GM19467 (cell line): ENCODE results near the gene BCL2L1.
"Not testable (repeated sequence)": the region's sequence is repeated elsewhere in the genome, so short reads cannot be mapped to it uniquely, and the experiment has no call there.

Experiments
- ATAC-seq: cut with Tn5 transposase; IDR thresholded peaks from one replicate; pipeline ENCODE4 v1.9.1; 2021; ENCODE audit warnings: mild to moderate bottlenecking, moderate library complexity; ENCODE audit not compliant: unreplicated experiment

Gene BCL2L1

DNA sequence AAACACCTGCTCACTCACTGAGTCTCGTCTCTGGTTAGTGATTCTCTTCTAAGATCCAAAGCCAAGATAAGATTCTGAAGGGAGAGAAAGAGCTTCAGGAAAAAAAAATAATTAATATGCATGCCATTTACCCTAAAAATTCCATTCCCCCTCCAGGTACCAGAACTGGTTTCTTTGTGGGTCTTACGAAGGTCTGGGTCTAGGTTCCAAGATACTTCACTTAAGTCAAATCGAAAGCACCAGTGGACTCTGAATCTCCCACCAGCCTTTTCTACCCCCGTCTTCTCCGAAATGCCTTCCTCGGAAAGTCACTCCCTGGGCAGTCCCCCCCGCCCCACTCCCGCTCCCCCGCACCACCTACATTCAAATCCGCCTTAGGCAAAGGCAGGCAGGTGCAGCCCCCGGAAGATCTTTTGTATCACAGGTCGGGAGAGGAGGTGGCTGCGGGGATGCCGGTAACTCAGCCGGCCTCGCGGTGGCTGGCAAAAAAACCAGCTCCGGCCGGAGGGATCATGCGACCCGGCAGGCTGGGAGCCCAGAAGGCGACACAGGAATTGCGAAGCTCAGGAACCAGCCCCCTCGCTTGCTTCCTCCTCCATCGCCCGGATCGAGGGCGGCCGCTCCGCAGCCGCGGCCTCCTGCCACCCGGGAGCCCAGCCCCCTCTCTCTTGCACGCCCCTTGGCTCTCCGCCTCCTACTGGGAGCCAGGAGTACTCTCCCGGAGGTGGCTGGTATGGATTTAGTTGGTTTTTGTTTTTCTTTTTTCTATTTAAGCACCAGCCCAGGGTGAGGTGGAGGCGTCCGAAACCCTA lies at the start of gene BCL2L1:
Gene BCL2L1 (minus strand): TSS at position 612 of the 812 bp plus-strand sequence. CDS start 650 bp downstream, outside the sequence.
- ATAC-seq, result no peak

DNA sequence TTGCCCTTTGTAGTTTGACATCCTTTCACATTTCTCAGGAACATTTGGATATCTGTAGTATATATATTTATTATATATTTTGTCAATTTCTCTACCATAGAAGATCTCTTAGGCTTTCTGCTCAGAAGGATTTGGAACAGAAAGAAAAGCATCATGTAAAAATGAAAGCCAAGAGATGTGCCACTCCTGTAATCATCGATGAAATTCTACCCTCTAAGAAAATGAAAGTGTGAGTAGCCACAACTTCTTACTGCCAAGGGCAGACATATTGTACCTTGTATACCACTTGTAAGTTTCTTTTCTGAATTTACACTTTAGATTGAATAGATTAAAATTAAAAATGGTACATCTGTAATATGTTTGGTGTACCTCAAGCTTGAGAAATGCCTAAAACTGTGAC lies 47.6 kb upstream of the BCL2L1 start:
- ATAC-seq, result no peak

DNA sequence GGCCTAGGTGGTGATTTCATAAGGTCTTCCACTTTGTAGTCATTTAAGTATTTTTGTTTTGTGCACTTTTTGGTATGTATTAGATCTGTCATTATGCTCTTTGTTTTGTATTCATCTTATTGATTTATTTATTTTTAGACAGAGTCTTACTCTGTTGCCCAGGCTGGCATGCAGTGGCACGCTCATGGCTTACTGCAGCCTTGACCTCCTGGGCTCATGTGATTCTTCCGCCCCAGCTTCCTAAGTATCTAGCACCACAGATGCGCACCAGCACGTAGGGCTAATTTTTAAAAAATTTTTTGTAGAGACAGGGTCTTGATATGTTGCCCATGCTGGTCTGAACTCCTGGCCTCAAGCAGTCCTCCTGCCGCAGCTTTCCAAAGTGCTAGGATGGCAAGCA lies 47.0 kb upstream of the BCL2L1 start:
- no peak for ATAC-seq

DNA sequence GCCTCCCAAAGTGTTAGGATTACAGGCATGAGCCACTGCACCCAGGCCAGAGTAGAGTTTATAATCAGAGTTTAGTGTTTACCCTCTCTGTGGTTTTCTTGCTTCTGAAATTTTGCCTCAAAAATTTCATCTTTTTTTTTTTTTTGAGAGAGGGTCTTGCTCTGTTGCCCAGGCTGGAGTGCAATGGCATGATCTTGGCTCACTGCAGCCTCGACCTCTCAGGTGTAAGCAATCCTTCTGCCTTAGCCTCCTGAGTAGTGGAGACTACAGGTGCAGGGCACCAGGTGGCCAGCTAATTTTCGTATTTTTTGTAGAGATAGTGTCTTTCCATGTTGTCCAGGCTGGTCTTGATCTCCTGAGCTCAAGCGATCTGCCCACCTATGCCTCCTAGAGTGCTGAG lies 45.1 kb upstream of the BCL2L1 start:
- no peak for ATAC-seq

DNA sequence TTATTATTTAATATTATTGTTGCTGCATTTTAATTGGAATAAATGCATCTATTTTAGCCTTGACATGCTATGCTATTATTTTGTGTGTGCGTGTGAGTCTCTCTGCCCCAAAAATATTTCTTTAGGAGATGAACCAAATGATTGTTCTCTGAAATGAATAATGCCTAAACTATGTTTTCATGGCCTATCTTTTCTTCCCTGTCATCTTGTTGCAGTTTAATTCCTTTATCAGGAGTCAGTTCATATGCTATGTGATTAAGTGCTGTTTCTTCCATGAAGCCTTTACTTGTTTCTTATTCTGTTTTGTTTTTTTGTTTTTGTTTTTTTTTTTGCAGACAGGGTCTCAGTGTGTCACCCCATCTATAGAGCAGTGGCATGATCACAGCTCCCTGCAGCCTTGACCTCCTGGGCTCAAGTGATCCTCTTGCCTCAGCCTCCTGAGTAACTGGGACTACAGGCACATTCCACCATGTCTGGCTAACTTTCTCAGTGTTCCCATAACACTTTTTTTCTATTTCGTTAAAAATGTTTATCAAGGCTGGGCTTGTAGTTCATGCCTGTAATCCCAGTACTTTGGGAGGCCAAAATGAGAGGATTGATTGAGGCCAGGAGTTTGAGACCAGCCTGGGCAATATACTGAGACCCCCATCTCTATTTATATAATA lies 42.1 kb upstream of the BCL2L1 start:
- ATAC-seq, result no peak

DNA sequence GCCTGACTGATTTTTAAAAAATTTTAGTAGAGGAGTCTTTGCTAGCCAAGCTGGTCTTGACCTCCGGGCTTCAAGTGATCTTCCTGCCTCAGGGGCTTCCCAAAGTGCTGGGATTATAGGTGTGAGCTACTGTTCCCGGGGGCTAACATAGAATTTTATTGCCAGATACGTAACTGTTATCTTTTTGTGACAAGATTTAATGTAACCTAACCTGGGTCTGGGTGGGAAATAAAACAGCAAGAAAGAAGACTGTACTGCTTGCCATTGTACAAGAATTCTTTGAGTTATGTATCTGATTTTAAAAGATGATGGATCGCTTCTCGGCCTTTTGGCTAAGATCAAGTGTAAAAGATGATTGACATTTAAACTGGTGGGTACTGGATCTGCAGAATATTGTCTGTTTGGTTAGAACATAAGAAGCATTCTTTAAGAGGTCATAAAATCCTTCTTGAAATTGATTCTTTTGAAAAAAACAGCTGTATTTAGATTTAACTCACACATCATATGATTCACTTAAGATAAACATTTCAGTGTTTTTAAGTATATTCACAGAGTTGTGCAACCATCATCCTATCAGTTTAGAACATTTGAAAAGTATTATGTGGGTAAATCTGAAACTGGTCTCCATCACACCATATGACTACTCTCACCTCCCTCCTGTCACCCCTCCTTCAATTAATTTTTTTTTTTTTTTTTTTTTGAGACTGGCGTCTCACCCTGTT lies 38.0 kb upstream of the BCL2L1 start:
- ATAC-seq, result no peak

DNA sequence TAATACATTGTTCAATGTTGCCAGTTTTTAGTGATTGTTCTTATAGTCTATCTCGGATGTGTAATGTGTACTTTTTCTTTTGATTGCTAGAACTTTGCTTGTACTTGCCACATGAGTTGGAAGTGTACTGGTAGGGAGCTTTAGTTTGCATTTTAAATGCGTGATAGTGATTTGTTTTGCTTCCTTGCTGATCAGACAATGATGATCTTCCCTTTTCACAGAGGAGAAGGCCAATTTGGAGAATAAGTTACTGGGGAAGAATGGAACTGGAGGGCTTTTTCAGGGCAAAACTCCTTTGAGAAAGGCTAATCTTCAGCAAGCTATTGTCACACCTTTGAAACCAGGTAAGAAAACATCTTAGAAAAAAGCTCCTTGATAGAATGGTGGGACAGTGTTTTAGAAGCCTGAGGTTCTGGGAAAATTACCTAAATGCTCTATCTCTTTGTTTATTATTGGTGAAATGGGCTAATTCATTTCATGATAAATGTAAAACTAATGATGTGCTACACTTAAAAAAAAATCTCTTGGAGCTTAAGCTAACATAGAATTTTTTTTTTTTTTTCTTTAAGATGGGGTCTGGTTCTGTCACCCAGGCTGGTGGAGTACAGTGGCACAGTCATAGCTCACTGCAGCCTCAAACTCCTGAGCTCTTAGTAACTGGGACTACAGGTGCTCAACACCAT lies 37.3 kb upstream of the BCL2L1 start:
- no peak for ATAC-seq

DNA sequence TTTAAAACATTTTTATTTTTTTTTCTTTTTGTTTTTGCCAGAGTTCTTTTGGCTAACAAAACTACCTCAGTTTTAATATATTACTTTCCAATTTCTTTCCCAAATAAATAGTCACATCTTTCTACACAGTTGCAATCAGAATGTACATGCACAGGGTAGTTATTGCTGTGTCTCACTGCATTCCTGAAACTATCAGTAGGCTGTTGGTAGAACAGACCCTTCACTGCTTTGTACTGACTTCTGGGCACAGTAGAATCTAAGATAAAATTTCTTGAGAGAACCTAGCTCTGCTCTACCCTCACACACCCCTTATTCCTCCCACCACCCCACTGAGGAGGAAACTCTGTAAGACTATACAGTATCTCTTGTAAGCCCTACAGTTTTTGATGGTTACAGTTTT lies 36.3 kb upstream of the BCL2L1 start:
- ATAC-seq, result no peak

DNA sequence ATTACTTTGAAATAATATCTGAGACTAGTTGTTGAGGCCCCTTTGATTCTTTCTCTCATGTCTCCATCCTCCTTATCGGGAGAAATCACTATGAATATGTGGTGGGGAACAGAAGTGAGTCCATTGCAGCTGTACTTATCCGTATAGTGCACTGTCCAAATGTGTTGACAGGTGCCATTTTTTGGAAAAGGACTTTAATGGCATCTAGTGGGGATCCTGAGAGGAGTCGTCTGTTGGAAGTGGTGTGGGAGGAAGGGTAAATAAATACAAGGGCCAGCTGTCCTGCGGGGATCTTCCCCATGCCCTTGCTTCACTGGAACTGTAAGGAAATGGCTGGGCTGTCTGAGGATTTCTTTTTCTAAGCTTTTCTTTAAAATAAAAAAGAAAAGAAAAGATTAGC lies 35.9 kb upstream of the BCL2L1 start:
- ATAC-seq, result no peak

DNA sequence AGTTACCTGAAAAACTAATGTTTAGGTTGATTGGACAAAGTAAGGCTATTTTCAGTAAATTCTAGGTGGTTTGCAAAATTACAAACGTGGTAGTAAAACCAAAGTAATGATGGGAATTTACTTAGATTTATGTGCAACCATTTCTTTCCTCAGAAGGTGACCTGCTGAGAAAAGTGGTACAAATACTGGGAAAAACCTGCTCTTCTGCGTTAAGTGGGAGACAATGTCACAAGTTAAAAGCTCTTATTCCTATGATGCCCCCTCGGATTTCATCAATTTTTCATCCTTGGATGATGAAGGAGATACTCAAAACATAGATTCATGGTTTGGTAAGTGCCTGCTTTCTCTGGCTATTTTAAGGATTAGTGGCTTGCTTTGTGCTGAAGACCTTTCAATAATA lies 34.6 kb upstream of the BCL2L1 start:
- ATAC-seq, result no peak

DNA sequence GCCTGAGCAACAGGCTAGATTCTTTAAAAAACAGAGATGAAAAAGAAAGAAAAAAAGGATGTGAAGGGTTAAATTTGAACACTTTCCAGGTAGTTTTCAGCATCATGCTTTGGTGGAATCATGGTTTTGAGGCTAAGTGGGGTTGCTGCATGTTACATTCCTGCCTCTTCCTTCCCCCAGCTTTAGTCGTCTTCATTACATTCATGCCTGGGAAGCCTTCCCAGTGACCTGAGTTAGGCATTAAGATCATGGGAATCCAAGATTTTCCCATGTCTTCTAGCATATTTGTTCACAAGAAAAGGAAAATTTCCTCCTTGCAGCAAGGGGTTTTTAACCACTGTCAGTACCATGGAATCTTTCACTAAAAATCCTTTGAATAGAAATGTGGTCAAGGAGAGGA lies 28.5 kb upstream of the BCL2L1 start:
- ATAC-seq, result no peak

DNA sequence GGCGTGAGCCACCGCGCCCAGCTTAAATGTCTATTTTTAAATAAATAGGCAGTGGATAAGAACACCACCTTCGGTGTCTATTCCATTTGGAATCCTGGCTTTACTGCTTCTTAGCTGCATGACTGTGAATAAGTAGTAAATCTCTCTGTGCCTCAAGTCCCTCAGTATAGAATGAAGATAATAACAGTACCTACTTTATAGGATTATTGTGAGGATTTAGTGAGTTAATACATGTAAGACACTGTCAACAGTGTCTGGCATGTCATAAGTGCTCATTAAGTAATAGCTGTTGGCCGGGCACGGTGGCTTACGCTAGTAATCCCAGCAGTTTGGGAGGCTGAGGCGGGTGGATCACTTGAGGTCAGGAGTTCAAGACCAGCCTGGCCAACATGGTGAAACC lies 26.6 kb upstream of the BCL2L1 start:
- ATAC-seq, result no peak

DNA sequence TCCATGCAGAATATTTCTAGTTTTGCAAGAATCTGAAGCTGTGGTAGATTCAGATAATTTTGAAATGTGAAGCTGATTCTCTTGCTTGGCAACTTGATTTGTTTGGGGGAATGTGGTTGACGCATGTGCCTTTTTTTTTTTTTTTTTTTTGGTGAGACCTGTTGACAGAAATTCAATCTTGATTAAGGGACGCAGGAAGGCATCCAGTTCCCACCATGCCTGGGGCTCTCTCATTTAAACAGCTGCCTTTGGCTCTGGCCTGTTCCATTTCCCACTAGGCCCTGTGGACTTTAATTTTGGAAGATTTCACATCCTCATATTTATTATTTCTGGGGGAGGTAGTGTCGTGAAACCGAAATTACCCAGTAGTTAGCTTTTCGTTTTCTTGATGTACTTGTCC lies 25.0 kb upstream of the BCL2L1 start:
- no peak for ATAC-seq

DNA sequence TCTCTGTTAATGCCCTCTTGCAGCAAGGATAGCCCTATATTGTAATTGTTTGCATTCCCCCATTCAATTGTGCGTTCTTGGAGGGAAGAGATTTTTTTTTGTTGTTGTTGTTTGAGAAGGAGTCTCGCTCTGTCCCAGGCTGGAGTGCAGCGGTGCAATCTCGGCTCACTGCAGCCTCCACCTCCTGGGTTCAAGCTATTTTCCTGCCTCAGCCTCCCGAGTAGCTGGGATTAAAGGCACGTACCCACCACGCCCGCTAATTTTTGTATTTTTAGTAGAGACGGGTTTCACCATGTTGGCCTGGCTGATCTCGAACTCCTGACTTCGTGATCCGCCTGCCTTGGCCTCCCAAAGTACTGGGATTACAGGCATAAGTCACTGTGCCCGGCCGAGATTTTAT lies 24.4 kb upstream of the BCL2L1 start:
- not testable (repeated sequence) for ATAC-seq

DNA sequence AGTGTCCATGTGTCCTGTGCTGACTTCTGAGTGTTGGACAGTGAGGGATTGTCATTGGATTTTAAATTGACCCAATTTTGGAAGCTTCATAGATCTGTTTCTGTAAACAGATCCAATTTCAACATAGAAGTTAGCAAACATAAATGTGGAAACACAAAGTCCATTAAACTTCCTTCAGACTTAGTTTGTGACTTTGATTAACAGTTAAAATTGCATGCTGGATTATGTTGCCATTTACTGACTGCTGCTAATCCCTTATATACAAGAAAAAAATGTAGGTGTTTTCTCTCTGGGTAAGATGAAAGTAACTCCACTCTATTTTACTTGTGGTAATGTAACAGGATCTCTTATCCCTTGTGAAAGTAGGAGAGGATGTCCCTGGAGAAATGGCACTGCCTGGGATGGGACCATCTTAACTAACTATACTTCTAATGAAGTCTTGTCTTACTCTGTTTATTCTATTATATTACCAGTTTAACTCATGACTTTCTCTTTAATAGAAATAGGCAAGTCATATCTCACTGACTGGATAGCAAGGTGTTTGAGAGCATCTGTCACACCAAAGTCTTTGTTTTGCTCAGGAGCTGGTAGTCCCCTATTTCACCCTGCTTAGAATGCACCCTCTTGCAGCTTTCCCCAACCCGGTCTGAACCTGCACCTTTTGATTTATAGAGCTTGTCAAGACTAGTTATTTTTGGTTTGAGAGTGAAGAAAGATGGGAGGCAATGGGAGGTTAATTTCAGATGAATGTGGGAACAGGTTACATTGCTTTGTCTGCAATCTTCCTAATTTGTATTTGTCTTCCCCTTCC lies 23.6 kb upstream of the BCL2L1 start:
- no peak for ATAC-seq

DNA sequence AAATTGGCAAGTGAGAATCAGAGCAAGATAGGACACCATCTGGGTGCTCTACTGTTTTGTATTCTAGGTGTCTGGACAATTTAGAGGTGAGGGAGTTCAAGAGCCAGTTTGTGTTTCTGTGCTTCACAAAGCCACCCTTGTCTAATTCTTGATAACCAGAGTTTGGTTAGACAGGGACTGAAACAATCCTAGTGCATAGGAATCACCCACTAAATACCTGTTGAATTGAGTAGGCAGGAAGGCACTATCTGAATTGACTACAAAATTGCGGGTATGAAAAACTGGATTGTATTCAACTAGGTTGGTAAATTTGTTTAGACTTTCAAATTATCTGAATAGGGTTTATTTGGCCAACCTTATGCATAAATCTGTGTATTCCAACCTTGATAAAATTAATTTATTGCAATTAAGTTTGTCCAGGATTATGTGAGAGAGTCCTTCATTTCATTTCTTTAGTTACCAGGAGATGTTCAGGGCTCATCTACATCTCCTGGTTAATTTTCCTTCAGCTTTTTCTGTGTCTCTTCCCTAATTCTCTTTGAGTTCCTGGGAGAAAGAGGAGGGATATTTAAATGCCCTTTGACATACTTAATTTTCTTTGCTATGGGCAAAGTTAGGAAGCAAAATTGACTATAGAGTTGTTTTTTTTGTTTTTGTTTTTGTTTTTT lies 18.1 kb upstream of the BCL2L1 start:
- no peak for ATAC-seq

DNA sequence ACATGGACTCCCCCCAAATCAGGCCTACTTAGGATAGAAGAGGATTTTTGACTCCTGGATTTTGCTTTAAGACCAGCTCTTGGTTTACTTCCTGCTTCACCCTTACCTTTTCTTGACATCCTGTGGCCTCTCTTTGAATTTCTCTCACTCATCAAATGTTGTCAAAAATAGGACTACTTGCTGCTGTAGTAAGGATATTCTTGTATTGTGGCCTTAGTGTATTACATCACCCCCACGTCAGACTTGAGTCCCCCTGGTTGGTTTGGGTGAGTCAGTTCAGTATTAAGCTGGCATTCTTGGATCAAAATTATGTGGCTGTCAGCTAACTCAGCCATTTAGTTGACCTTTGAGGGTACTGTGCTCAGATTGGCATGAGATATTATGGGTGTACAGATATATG lies 17.5 kb upstream of the BCL2L1 start:
- no peak for ATAC-seq

DNA sequence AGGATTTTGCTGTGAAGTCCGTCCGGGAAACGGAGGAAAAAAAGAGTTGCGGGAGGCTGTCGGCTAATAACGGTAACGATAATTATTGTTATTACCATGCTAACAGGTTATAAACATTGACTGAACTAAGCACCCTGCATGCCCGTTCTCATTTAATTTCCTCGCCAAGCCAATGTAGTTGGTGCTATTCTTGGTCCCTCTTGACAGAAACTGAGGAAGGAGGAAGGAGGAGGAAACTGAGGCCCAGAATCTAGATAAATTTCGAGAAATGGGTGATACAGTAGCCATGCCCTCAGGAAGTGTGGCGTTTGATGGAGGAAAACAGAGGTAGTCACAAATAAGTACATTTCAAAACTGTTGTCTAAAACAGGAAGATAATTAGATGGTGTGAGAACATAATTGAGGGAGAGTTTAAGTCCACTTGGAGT lies 16.9 kb upstream of the BCL2L1 start:
- no peak for ATAC-seq

DNA sequence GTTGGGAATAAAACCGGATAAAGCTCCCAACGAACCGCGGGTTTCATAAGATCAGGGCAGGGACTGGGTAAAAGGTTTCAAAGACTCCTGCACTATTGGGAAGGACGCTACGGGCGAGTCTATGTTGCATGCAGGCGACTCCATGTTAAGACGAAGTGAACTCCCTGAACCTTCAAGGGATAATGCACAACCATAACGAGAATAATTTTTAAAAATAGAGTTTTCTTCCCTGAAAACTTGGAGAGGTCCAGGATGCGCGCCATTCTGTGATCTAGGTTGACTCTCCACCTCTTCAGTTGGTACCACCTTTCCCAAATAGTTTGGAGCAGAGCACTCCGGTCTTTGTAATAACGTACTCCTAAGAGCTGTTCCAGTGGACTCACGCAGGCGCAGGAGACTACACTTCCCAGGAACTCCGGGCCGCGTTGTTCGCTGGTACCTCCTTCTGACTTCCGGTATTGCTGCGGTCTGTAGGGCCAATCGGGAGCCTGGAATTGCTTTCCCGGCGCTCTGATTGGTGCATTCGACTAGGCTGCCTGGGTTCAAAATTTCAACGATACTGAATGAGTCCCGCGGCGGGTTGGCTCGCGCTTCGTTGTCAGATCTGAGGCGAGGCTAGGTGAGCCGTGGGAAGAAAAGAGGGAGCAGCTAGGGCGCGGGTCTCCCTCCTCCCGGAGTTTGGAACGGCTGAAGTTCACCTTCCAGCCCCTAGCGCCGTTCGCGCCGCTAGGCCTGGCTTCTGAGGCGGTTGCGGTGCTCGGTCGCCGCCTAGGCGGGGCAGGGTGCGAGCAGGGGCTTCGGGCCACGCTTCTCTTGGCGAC lies 16.3 kb upstream of the BCL2L1 start, which contains the start of gene TPX2:
Gene TPX2 (plus strand): TSS at position 562 of the 821 bp plus-strand sequence. CDS start 18,187 bp downstream, outside the sequence.
- ATAC-seq, result peak; percentile 99
